K562 (cell line): Measurements from ENCODE around the gene DTNBP1. TPM values are rescaled to one million over a fixed set of nuclear protein-coding genes. Genes with fewer than 3 reads are reported as not detected.

Experiments used
- ATAC-seq: fragments of 200-7000 bp; cut with Tn5 transposase; 3 replicates; pipeline ENCODE4 v1.9.1; 2020; ENCODE audit warnings: moderate library complexity
- BruUV-seq: library from RNA; stranded (reverse); fragments of 400-500 nt; replicated peaks from 2 replicates; lab custom pipeline; 2021; lab: Mats Ljungman, UMichigan
- CTCF ChIA-PET: fragments of 300-600 bp; formaldehyde crosslinking; extraction: SDS; loops from one replicate; lab custom pipeline; 2021; ENCODE audit warnings: low intra/inter-chr PET ratio; lab: Yijun Ruan, JAX
- POLR2A ChIA-PET: fragments of 300-600, 350-650 bp; sonication (Branson Sonifier 250); formaldehyde crosslinking; extraction: SDS; loops from one replicate; lab custom pipeline; 2021; ENCODE audit warnings: antibody characterized with exemption, inconsistent platforms; lab: Yijun Ruan, JAX
- DNase-seq, 4 experiments: peaks; one replicate each; pipeline versions ENCODE4 v3.0.0 to v3.0.0-alpha.2; 2011 to 2018; ENCODE audit warnings: low spot score in 3 of 4, mixed read lengths in 3 of 4; ENCODE audit errors: extremely low read depth in 1 of 4
- FAIRE-seq: peaks from 2 replicates; lab custom pipeline; 2011; peaks lifted over from hg19 to GRCh38; lab: Jason Lieb, UNC
- H2AFZ ChIP-seq: 2 replicates; pipeline ENCODE4 v1.6.0; 2011; ENCODE audit warnings: low read depth, low read length, control low read depth, inconsistent platforms
- H3K27ac ChIP-seq: fragments of 200-600 bp; 3 replicates; pipeline ENCODE4 v1.8.0; 2011; ENCODE audit warnings: low read depth, mild to moderate bottlenecking, control low read depth, inconsistent platforms, low read length, moderate library complexity, mixed read lengths; ENCODE audit errors: extremely low read depth
- H3K27me3 ChIP-seq, 2 experiments: fragments of 300-600 bp in 1 of 2; 2 replicates in 1 of 2; 3 replicates in 1 of 2; pipeline versions ENCODE4 v1.6.0 to v1.8.0; 2011; ENCODE audit warnings: inconsistent platforms in 2 of 2, low read length in 2 of 2, mild to moderate bottlenecking in 1 of 2, mixed read lengths in 1 of 2, moderate library complexity in 1 of 2; ENCODE audit not compliant: control insufficient read depth in 2 of 2, insufficient read depth in 2 of 2
- H3K36me3 ChIP-seq: fragments of 300-600 bp; 3 replicates; pipeline ENCODE4 v1.8.0; 2011; ENCODE audit warnings: mild to moderate bottlenecking, low read length, inconsistent platforms; ENCODE audit not compliant: control insufficient read depth, insufficient read depth
- H3K4me1 ChIP-seq, 2 experiments: fragments of 200-600 bp in 1 of 2; replicated peaks in 1 of 2; 2 replicates in 1 of 2; 3 replicates in 1 of 2; pipeline versions ENCODE4 v1.5.1 to v1.8.0; 2011; ENCODE audit warnings: inconsistent platforms in 2 of 2, low read length in 2 of 2, mild to moderate bottlenecking in 1 of 2, mixed read lengths in 1 of 2, moderate library complexity in 1 of 2; ENCODE audit not compliant: control insufficient read depth in 2 of 2, insufficient read depth in 2 of 2
- H3K4me2 ChIP-seq: 2 replicates; pipeline ENCODE4 v1.6.1; 2011; ENCODE audit warnings: low read length, control low read depth, inconsistent platforms, mixed read lengths; ENCODE audit not compliant: insufficient read depth
- H3K4me3 ChIP-seq: fragments of 200-600 bp; sonication (generic), shearing (Covaris generic); 2 replicates; pipeline ENCODE4 v1.5.1; 2016; ENCODE audit warnings: control low read depth, inconsistent platforms
- H3K79me2 ChIP-seq: fragments of 200-600 bp; 3 replicates; pipeline ENCODE4 v1.8.0; 2011; ENCODE audit warnings: low read length, inconsistent platforms; ENCODE audit not compliant: control insufficient read depth, insufficient read depth
- H3K9ac ChIP-seq, 2 experiments: 2 replicates each; pipeline versions ENCODE4 v1.6.0 to v1.6.1; 2011; ENCODE audit warnings: low read depth in 2 of 2, low read length in 2 of 2, control low read depth in 1 of 2, inconsistent platforms in 1 of 2, mild to moderate bottlenecking in 1 of 2, mixed read lengths in 1 of 2; ENCODE audit not compliant: insufficient read depth in 1 of 2
- H3K9me1 ChIP-seq: one replicate; pipeline ENCODE4 v1.6.0; 2011; ENCODE audit warnings: inconsistent platforms, mild to moderate bottlenecking, low read length, moderate library complexity; ENCODE audit not compliant: control insufficient read depth, insufficient read depth
- H3K9me3 ChIP-seq: replicated peaks from 2 replicates; pipeline ENCODE4 v1.5.1; 2011; ENCODE audit warnings: low read depth, low read length, inconsistent platforms; ENCODE audit not compliant: control insufficient read depth, insufficient read depth
- H4K20me1 ChIP-seq: replicated peaks from 2 replicates; pipeline ENCODE4 v1.6.1; 2011; ENCODE audit warnings: low read length, inconsistent platforms, mixed read lengths; ENCODE audit not compliant: control insufficient read depth, insufficient read depth
- DMBX1 ChIP-seq: fragments of 250-450 bp; sonication (Bioruptor Pico); IDR thresholded peaks from 2 replicates; pipeline ENCODE4 v1.8.0; 2022; ENCODE audit warnings: inconsistent platforms, mild to moderate bottlenecking, moderate library complexity, borderline replicate concordance
- DPF2 ChIP-seq: fragments of 450-650 bp; IDR thresholded peaks from 2 replicates; pipeline ENCODE4 v1.6.1; 2016
- EP300 ChIP-seq: IDR thresholded peaks from 2 replicates; pipeline ENCODE4 v1.6.1; 2012; ENCODE audit warnings: low read length, improper control_type of control experiment
- FOXA3 ChIP-seq, 2 experiments: fragments of 450-650 bp in 1 of 2; sonication (generic) in 1 of 2; formaldehyde crosslinking; IDR thresholded peaks in 1 of 2; conservative IDR thresholded peaks in 1 of 2; 2 replicates each; pipeline versions ENCODE4 v1.4.0 to v1.8.0; 2020 to 2022; ENCODE audit warnings: mild to moderate bottlenecking in 2 of 2, missing genetic modification reagents in 1 of 2
- HCFC1 ChIP-seq: IDR thresholded peaks from 2 replicates; pipeline ENCODE4 v1.6.1; 2012; ENCODE audit warnings: low read depth, low read length, improper control_type of control experiment
- HMG20A ChIP-seq: fragments of 450-650 bp; formaldehyde crosslinking; conservative IDR thresholded peaks from 2 replicates; pipeline ENCODE4 v1.4.0; 2020; ENCODE audit warnings: mild to moderate bottlenecking, mixed read lengths
- IFI16 ChIP-seq: fragments of 250-450 bp; sonication (Bioruptor Pico); IDR thresholded peaks from 2 replicates; pipeline ENCODE4 v2.1.2; 2022; ENCODE audit warnings: mild to moderate bottlenecking, inconsistent platforms
- IRF9 ChIP-seq: fragments of 450-650 bp; IDR thresholded peaks from 2 replicates; pipeline ENCODE4 v1.6.1; 2016; ENCODE audit warnings: missing biosample characterization, missing genetic modification characterization
- KLF10 ChIP-seq: fragments of 250-450 bp; sonication (Bioruptor Pico); IDR thresholded peaks from 2 replicates; pipeline ENCODE4 v1.6.1; 2021; ENCODE audit warnings: matching md5 sums
- PHTF2 ChIP-seq: fragments of 250-450 bp; sonication (Bioruptor Pico); IDR thresholded peaks from 2 replicates; pipeline ENCODE4 v1.5.0; 2021; ENCODE audit warnings: mild to moderate bottlenecking
- SRF ChIP-seq, 2 experiments: fragments of 250-450, 450-650 bp in 1 of 2; sonication (Bioruptor Pico) in 1 of 2; sonication (generic) in 1 of 2; formaldehyde crosslinking; IDR thresholded peaks; 2 replicates each; pipeline versions ENCODE4 v1.5.0 to v1.5.1; 2020 to 2022; ENCODE audit warnings: mild to moderate bottlenecking in 1 of 2, missing genetic modification reagents in 1 of 2
- SRSF9 ChIP-seq: fragments of 200-400 bp; formaldehyde crosslinking; IDR thresholded peaks from 2 replicates; pipeline ENCODE4 v1.6.1; 2017; ENCODE audit warnings: low read depth, low read length, borderline replicate concordance
- SUPT5H ChIP-seq: fragments of 450-650 bp; IDR thresholded peaks from 2 replicates; pipeline ENCODE4 v1.6.1; 2016
- TCFL5 ChIP-seq: fragments of 250-450 bp; sonication (Bioruptor Pico); conservative IDR thresholded peaks from 2 replicates; pipeline ENCODE4 v1.6.1; 2021; ENCODE audit warnings: mild to moderate bottlenecking, moderate library complexity, matching md5 sums
- TFE3 ChIP-seq: fragments of 450-650 bp; formaldehyde crosslinking; IDR thresholded peaks from 2 replicates; pipeline ENCODE4 v1.4.0; 2020; ENCODE audit warnings: mild to moderate bottlenecking, mixed read lengths
- ZBTB26 ChIP-seq: fragments of 450-650 bp; formaldehyde crosslinking; IDR thresholded peaks from 2 replicates; pipeline ENCODE4 v1.4.0; 2022; ENCODE audit warnings: missing genetic modification characterization
- WGBS: fragments of 100-300 bp; shearing (Covaris generic); methylation state at CpG from one replicate; pipeline ENCODE4 v1.1.6; 2016; ENCODE audit warnings: low coverage, mixed read lengths; ENCODE audit not compliant: insufficient coverage; ENCODE audit errors: missing lambda C conversion rate; 5-methylcytosine and 5-hydroxymethylcytosine counted together
- in situ Hi-C: fragments of 300-500 bp; cut with MboI; formaldehyde crosslinking; loops from 4 replicates; pipeline ENCODE4 v1.15.0; 2018; ENCODE audit warnings: inconsistent platforms, mixed read lengths
- intact Hi-C: fragments of 100-400 bp; cut with micrococcal nuclease; formaldehyde crosslinking; loops from 2 replicates; pipeline ENCODE4 v1.14.2; 2022
- polyA plus RNA-seq, 8 experiments: library from polyadenylated mRNA; depleted of rRNA in 4 of 8; stranded (reverse) in 5 of 8; unstranded in 3 of 8; fragments of >200 nt; fragmentation: Nextera tagmentation in 2 of 8; fragmentation: Illumina TruSeq in 1 of 8; extraction: Ambion mirVana in 2 of 8; extraction: Trizol in 1 of 8; gene quantifications; 2 replicates each; pipeline versions ENCODE4 v1.2.1 to v1.2.3, GENCODE V29; 2011 to 2014; ENCODE audit warnings: inconsistent platforms in 1 of 8, missing spikeins in 1 of 8
- total RNA-seq, 7 experiments: library from RNA; depleted of rRNA in 6 of 7; stranded (reverse); fragments of >200 nt in 6 of 7; fragmentation: Illumina TruSeq in 2 of 7; extraction: Trizol in 2 of 7; gene quantifications; 2 replicates each; pipeline versions ENCODE4 v1.2.1 to v1.2.3, GENCODE V29; 2011 to 2021; ENCODE audit warnings: low replicate concordance in 1 of 7
- TF ChIP-seq, protein P1 (sequence below): fragments of 250-450 bp; sonication (Bioruptor Pico); IDR thresholded peaks from 2 replicates; pipeline ENCODE4 v1.8.0; 2022; ENCODE audit warnings: inconsistent platforms, mild to moderate bottlenecking, moderate library complexity, borderline replicate concordance
- TF ChIP-seq, protein P2 (sequence below): sonication (generic); formaldehyde crosslinking; IDR thresholded peaks from 2 replicates; pipeline ENCODE4 v1.9.0; 2022; ENCODE audit warnings: mild to moderate bottlenecking, missing genetic modification reagents

Gene DTNBP1
- total and polyA plus RNA-seq, 9 of the 15 experiments (the other 6 are each of a cell fraction or from before 2014, with no cell fraction given), result 16.7 to 54.5 (median 21.4) TPM

DNA sequence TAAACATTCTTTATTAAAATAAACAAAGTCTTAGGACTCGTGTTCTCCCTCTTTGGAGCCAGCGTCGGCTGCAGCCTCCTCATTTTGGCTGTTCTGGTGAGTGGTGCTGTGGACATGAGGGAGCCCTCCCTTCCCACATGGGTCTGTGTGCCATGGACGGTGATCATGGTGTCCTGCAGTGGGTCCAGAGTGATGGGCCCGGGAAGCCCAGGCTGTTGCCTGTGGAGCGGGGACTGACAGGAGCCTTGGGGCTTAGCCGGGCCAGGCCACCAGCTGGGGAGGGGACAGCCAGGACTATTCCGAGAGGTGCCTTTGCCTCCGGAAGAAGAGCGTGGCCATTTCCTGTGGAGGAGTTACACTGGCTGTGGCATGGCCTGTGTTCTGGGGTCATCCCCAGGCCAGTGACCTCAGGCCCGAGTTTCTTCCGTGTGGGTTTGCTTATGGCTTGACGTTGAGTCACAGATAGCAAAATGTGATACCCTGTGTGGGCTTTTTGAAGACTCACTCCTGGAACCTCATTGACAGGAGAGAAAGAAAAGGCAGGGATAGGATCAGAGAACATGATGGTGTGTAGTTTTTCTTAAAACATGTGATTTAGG lies 153.4 kb downstream of the DTNBP1 start:
- WGBS, result 33% methylated on average over 13 of the region's 13 CpGs
- H3K9me1 ChIP-seq, result no peaks in the 10 kb centered on the region
- H3K27me3 ChIP-seq, result no peaks in the 10 kb centered on the region
- H3K36me3 ChIP-seq, result peaks cover 92% of the 10 kb centered on the region
- no peak overlapping the region for H3K4me3 ChIP-seq
- FAIRE-seq (peak; percentile 100), DNase-seq (peak; percentile 80 to 91 (median 86)), ATAC-seq (peak; percentile 87)
- CTCF ChIA-PET, result no interaction called here
- peaks cover 23 to 39% of the 10 kb centered on the region in 2 experiments for H3K4me1 ChIP-seq
- no peaks in the 10 kb centered on the region for H3K9me3 ChIP-seq
- H4K20me1 ChIP-seq, result no peaks in the 10 kb centered on the region
- BruUV-seq, result no TSS peak
- in situ Hi-C loops (no loop called here), intact Hi-C loops (no loop called here)
- H3K4me2 ChIP-seq, result peak overlapping the region; percentile 45
- peak overlapping the region; percentile 50 to 79 for H3K9ac ChIP-seq
- H2AFZ ChIP-seq, result peak overlapping the region; percentile 22; the same call in 1 of the 2 replicates
- peak overlapping the region; percentile 95 for H3K27ac ChIP-seq
- POLR2A ChIA-PET, result no interaction called here
- H3K79me2 ChIP-seq, result peaks cover 7% of the 10 kb centered on the region; the same call in 2 of the 3 replicates
- no peak for TF ChIP-seq SRF (CRISPR knock-in tag; IDR thresholded peaks at IDR 0.05)
- TF ChIP-seq, protein P1, sequence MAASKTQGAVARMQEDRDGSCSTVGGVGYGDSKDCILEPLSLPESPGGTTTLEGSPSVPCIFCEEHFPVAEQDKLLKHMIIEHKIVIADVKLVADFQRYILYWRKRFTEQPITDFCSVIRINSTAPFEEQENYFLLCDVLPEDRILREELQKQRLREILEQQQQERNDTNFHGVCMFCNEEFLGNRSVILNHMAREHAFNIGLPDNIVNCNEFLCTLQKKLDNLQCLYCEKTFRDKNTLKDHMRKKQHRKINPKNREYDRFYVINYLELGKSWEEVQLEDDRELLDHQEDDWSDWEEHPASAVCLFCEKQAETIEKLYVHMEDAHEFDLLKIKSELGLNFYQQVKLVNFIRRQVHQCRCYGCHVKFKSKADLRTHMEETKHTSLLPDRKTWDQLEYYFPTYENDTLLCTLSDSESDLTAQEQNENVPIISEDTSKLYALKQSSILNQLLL, result no peak
- TF ChIP-seq ZBTB26 (CRISPR knock-in tag), result no peak
- TF ChIP-seq FOXA3 (CRISPR knock-in tag; conservative IDR thresholded peaks at IDR 0.05 in 1 of 2, IDR thresholded peaks at IDR 0.05 in 1 of 2), result no peak
- TF ChIP-seq DMBX1 (CRISPR knock-in tag), result peak; percentile 92
- no peak for TF ChIP-seq HMG20A (CRISPR knock-in tag)
- TF ChIP-seq HCFC1, result peak; percentile 36; the same call in 1 of the 2 replicates
- peak; percentile 41; the same call in 1 of the 2 replicates for TF ChIP-seq IRF9 (tag)
- TF ChIP-seq, protein P2, sequence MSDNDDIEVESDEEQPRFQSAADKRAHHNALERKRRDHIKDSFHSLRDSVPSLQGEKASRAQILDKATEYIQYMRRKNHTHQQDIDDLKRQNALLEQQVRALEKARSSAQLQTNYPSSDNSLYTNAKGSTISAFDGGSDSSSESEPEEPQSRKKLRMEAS (CRISPR knock-in tag), result no peak; the same call in 1 of the 2 replicates
- peak; percentile 88 for TF ChIP-seq EP300
- TF ChIP-seq TCFL5, result no peak
- peak; percentile 94 for TF ChIP-seq DPF2
- TF ChIP-seq SUPT5H, result peak; percentile 27; the same call in 1 of the 2 replicates
- no peak for TF ChIP-seq SRSF9
- TF ChIP-seq KLF10 (CRISPR knock-in tag), result no peak
- no peak for TF ChIP-seq IFI16 (CRISPR knock-in tag)
- TF ChIP-seq TFE3, result no peak
- TF ChIP-seq PHTF2 (CRISPR knock-in tag), result no peak
